ENCODE results near the gene RASSF7. TPM values are rescaled to one million over a fixed set of nuclear protein-coding genes. Genes with fewer than 3 reads are reported as not detected.
A peak's percentile ranks its signal among the peaks of the same experiment; 100 is the strongest.

RASSF7 gene, protein sequence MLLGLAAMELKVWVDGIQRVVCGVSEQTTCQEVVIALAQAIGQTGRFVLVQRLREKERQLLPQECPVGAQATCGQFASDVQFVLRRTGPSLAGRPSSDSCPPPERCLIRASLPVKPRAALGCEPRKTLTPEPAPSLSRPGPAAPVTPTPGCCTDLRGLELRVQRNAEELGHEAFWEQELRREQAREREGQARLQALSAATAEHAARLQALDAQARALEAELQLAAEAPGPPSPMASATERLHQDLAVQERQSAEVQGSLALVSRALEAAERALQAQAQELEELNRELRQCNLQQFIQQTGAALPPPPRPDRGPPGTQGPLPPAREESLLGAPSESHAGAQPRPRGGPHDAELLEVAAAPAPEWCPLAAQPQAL
- total RNA-seq (10 to 100 TPM in 1 of 9 donors, 1 to 10 TPM in 8; 1.1 to 15.5 (median 3.3) TPM), polyA plus RNA-seq (10 to 100 TPM in 1 of 2 donors, 1 to 10 TPM in 1; 5.7 to 12.5 TPM)
- long read RNA-seq, donor 1, partial matches to known transcripts, result 2 of 14 reads
- long read RNA-seq, donor 1, other reads (novel, unspliced or antisense), result 6 of 14 reads
- long read RNA-seq, donor 2, transcript RASSF7-201 (4 exons, 1,731 nt), result major isoform, 13 of 34 reads
- long read RNA-seq, donor 2, partial matches to known transcripts, result 2 of 34 reads
- long read RNA-seq, donor 2, other reads (novel, unspliced or antisense), result 19 of 34 reads
- long read RNA-seq, donor 3, transcript RASSF7-201 (4 exons, 1,731 nt), result major isoform, 15 of 29 reads
- long read RNA-seq, donor 3, partial matches to known transcripts, result 4 of 29 reads
- long read RNA-seq, donor 3, other reads (novel, unspliced or antisense), result 10 of 29 reads

DNA sequence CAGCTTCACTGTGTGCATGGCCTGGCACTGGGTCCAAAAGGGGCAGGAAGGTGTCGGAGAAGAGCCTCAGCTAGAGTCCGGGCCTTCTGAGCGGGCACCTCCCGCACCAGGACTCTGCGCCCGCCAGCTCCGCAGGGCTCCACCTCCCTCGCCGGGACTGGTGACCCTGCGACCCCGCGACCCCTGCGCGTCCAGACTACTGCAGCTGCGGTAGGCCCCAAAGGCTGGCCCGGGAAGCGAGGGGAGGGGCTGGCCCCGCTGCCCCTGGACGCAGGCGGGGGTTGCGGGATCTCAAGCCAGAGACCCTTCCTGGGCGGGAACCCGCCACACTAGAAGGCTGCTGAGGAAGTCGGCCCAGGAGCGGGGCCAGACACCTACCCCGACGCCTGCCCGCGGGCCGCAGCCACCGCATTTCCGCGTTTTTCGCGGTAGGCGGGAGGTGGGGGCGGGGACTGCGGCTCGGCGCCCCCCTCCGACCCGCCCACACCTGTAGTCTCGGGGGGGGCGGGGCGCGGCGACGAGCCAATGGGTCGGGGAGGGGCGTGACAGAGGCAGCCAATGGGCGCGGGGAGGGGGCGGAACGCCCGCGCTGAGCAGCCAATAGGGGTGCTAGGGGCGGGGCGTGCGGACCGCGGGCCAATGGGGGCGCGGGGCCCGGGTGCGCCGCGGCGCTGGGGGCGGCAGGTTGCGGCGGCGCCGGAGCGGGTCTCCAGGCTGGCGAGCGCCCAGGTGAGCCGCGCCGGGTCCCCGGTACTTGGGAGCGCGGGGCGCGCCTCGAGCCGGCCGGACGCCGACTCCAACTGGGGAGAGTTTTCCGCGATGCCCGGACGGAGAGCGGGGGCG lies at the start of gene RASSF7, which contains the start of gene LMNTD2:
Gene RASSF7 (plus strand): TSS at position 666 of the 843 bp plus-strand sequence. CDS start 799 bp downstream, outside the sequence.
Gene LMNTD2 (minus strand): TSS at position 434 of the 843 bp plus-strand sequence. CDS start 22 bp downstream, at position 412.
- Histone ChIP-seq H3K4me1 (peaks cover 0 to 25% (median 13%) of the 10 kb centered on the region in 12 donors), H3K27ac (peak within 1 kb of the TSS in 10 of 12 donors; percentile 22 to 77 (median 38)), H3K4me3 (peak within 1 kb of the TSS; percentile 64 to 96 (median 80)), H3K9me3 (no peaks in the 10 kb centered on the region), H3K36me3 (no peaks in the 10 kb centered on the region), H3K27me3 (peaks cover 15 to 41% (median 30%) of the 10 kb centered on the region in 9 donors)
- ATAC-seq, result peak; percentile 91 to 98 (median 96)
- DNase-seq, result peak; percentile 92 to 97 (median 93)
- intact Hi-C loops (cut with DNase I), result no loop called here
- TF ChIP-seq POLR2A (IDR thresholded peaks at IDR 0.05), result peak in 1 of 2 donors; percentile 47
- TF ChIP-seq, protein P1, sequence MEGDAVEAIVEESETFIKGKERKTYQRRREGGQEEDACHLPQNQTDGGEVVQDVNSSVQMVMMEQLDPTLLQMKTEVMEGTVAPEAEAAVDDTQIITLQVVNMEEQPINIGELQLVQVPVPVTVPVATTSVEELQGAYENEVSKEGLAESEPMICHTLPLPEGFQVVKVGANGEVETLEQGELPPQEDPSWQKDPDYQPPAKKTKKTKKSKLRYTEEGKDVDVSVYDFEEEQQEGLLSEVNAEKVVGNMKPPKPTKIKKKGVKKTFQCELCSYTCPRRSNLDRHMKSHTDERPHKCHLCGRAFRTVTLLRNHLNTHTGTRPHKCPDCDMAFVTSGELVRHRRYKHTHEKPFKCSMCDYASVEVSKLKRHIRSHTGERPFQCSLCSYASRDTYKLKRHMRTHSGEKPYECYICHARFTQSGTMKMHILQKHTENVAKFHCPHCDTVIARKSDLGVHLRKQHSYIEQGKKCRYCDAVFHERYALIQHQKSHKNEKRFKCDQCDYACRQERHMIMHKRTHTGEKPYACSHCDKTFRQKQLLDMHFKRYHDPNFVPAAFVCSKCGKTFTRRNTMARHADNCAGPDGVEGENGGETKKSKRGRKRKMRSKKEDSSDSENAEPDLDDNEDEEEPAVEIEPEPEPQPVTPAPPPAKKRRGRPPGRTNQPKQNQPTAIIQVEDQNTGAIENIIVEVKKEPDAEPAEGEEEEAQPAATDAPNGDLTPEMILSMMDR (IDR thresholded peaks at IDR 0.05), result no peak
- WGBS, 4 donors, result 0 to 8% (median 1%) methylated on average over 1 to 95 of the region's 95 CpGs

DNA sequence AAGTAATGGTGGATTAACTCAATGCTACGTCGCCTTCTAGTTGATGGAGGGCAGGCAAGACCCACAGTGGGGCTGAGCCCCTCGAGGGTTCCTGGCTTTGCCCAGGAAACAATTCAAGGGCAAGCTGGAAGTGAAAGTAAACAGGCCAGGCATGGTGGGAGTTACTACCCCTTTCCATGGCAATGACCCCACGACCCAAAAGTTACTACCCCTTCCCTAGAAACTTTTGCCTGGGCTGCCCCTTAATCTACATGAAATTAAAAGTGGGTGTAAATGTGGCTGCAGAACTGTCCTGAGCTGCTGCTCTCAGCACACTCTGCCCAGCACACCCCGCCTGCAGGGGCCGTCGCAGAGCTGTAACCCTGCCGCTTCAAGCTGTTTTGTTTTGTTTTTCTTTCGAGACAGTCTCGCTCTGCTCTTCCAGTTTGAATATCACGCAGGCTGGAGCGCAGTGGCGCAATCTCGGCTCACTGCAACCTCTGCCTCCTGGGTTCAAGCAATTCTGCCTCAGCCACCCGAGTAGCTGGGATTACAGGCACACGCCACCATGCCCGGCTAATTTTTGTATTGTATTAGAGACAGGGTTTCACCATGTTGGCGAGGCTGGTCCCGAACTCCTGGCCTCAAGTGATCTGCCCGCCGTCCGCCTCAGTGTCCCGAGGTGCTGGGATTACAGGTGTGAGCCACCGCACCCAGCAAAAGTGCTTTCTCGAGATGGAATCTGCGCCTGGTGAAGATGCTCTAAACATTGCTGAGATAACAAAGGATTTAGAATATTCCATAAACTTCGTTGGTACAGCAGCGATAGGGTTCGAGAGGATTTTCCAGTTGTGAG lies 47.8 kb upstream of the RASSF7 start:
- DNase-seq, result peak in 1 of 5 donors; percentile 13
- 89 to 95% (median 93%) methylated on average over 24 to 29 of the region's 29 CpGs for WGBS, 4 donors
- peaks cover 0 to 46% (median 36%) of the 10 kb centered on the region in 9 donors for H3K36me3 ChIP-seq

DNA sequence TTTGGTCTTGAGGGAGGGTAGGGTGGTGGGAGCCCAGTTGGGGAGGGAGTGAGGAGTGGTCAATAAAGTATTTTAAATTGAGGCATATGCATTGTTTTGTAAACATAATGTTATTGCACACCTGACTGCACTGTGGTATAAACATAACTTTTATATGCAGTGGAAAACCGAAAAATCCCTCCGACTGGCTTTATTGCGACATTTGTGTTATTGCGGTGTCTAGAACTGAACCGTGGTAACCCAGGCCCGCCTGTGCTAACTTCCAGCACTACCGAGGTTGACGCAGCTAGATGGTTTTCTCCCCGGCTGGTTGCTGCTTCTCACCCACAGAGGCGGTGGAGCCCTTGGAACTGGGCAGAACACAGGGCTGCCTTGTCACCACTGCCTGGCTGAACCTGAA lies 46.2 kb upstream of the RASSF7 start:
- peaks cover 0 to 38% (median 26%) of the 10 kb centered on the region in 9 donors for H3K36me3 ChIP-seq
- WGBS, 4 donors, result 92 to 96% (median 94%) methylated on average over 10 of the region's 10 CpGs
- intact Hi-C loops (cut with DNase I), result loop anchor here in 3 of 10 donors (5.0 to 10.0 kb wide), 3 partner anchors 107 to 310 kb away; partner anchors contain the start of genes BET1L (in 1 of the 3) and RIC8A (in 1 of the 3)

More for the DNA sequence above, 47.8 kb upstream of the RASSF7 start:
- Histone ChIP-seq H3K27ac (no peak overlapping the region), H3K4me1 (peaks cover 0 to 2% (median under 1%) of the 10 kb centered on the region in 12 donors), H3K27me3 (no peaks in the 10 kb centered on the region), H3K9me3 (peaks cover 0 to 14% (median 0%) of the 10 kb centered on the region in 12 donors), H3K4me3 (no peak overlapping the region)
- TF ChIP-seq, protein P1 (IDR thresholded peaks at IDR 0.05), result no peak
- TF ChIP-seq POLR2A (IDR thresholded peaks at IDR 0.05), result no peak
- intact Hi-C loops (cut with DNase I), result loop anchor here in 2 of 10 donors (10.0 kb wide), 2 partner anchors 108 to 308 kb away; partner anchors contain the start of genes BET1L (in 1 of the 2) and RIC8A (in 1 of the 2)
- ATAC-seq, result no peak

More for the DNA sequence above, 46.2 kb upstream of the RASSF7 start:
- TF ChIP-seq, protein P1 (IDR thresholded peaks at IDR 0.05), result no peak
- Histone ChIP-seq H3K27me3 (no peaks in the 10 kb centered on the region), H3K9me3 (peaks cover 0 to 14% (median 0%) of the 10 kb centered on the region in 12 donors), H3K27ac (no peak overlapping the region), H3K4me3 (no peak overlapping the region), H3K4me1 (peaks cover 0 to 10% (median 4%) of the 10 kb centered on the region in 12 donors)
- ATAC-seq (no peak), DNase-seq (peak in 1 of 5 donors; percentile 13)
